DMS153 treated with DMSO at 0.1 percent for 48 hours (cell line): Measurements from ENCODE around the gene SEH1L.
"Not testable (repeated sequence)": the region's sequence is repeated elsewhere in the genome, so short reads cannot be mapped to it uniquely, and the experiment has no call there.

Experiments used
- DNase-seq: peaks from one replicate; lab custom pipeline; 2025; ENCODE audit not compliant: unreplicated experiment; lab: John Stamatoyannopoulos, UW

SEH1L gene

GRCh38 chr18:12939162-12939561 lies 8.6 kb upstream of the SEH1L start:
- no peak for DNase-seq

- DNase-seq, result no peak
These were observed 4.6 kb upstream of the SEH1L start for GRCh38 chr18:12943215-12943614.

GRCh38 chr18:12944709-12945108 lies 3.1 kb upstream of the SEH1L start:
- no peak for DNase-seq

GRCh38 chr18:12946549-12947284 lies 1.1 kb upstream of the SEH1L start:
- DNase-seq, result no peak

GRCh38 chr18:12948050-12948804 lies 416 bp downstream of the SEH1L start:
- peak; percentile 36 for DNase-seq

- no peak for DNase-seq
These were observed 10.7 kb downstream of the SEH1L start for GRCh38 chr18:12958478-12958877.

- DNase-seq, result no peak
These were observed 12.6 kb downstream of the SEH1L start for GRCh38 chr18:12960395-12960794.

- DNase-seq, result no peak
These were observed 13.1 kb downstream of the SEH1L start for GRCh38 chr18:12960853-12961397.

GRCh38 chr18:12963069-12963468 lies 15.3 kb downstream of the SEH1L start:
- DNase-seq, result no peak

GRCh38 chr18:12968115-12968514 lies 20.3 kb downstream of the SEH1L start:
- DNase-seq, result no peak

GRCh38 chr18:12968619-12969018 lies 20.8 kb downstream of the SEH1L start:
- DNase-seq, result no peak

- no peak for DNase-seq
These were observed 25.9 kb downstream of the SEH1L start for GRCh38 chr18:12973562-12974213.

- DNase-seq, result no peak
These were observed 27.7 kb downstream of the SEH1L start for GRCh38 chr18:12975488-12975887.

- DNase-seq, result no peak
These were observed 28.5 kb downstream of the SEH1L start for GRCh38 chr18:12976305-12976704.

- not testable (repeated sequence) for DNase-seq
These were observed 32.3 kb downstream of the SEH1L start for GRCh38 chr18:12980065-12980464.

- no peak for DNase-seq
These were observed 41.7 kb downstream of the SEH1L start for GRCh38 chr18:12989397-12990122.

- DNase-seq, result no peak
These were observed 42.3 kb downstream of the SEH1L start for GRCh38 chr18:12990123-12990475.

- no peak for DNase-seq
These were observed 42.8 kb downstream of the SEH1L start for GRCh38 chr18:12990641-12990966.

GRCh38 chr18:12990967-12991820 lies 43.4 kb downstream of the SEH1L start, which contains the start of gene CEP192:
Gene CEP192, plus strand, starts transcription at chr18:12991362. Its CDS starts 8,063 bp downstream, at chr18:12999425.
- DNase-seq, result peak; percentile 84

GRCh38 chr18:12991821-12992179 lies 44.0 kb downstream of the SEH1L start:
- peak; percentile 11 for DNase-seq
